Naive thymus-derived CD4-positive, alpha-beta T cell (primary cell): ENCODE measurements around the gene SRRM4. TPM values are rescaled to one million over a fixed set of nuclear protein-coding genes. Genes with fewer than 3 reads are reported as not detected.
"Not testable (repeated sequence)": the region's sequence is repeated elsewhere in the genome, so short reads cannot be mapped to it uniquely, and the experiment has no call there.

ENCODE experiments used
- ATAC-seq: fragments of 150-1000 bp; cut with Tn5 transposase; 2 replicates; pipeline ENCODE4 v1.10.0; 2021; ENCODE audit warnings: mild to moderate bottlenecking, moderate library complexity
- CTCF ChIA-PET: fragments of 350-600 bp; sonication (Branson Sonifier 250); formaldehyde crosslinking; loops from one replicate; lab custom pipeline; 2021; ENCODE audit warnings: antibody characterized with exemption; lab: Charles Lee
- POLR2A ChIA-PET: fragments of 350-600 bp; sonication (Branson Sonifier 250); formaldehyde crosslinking; loops from one replicate; lab custom pipeline; 2021; ENCODE audit warnings: antibody characterized with exemption, inconsistent platforms; lab: Charles Lee
- DNase-seq, 9 donors: peaks; one replicate each; pipeline versions ENCODE4 v3.0.0 to v3.0.0-alpha.2; 2020 to 2022; ENCODE audit warnings: mixed read lengths in 1 of 9
- H3K27ac ChIP-seq: one replicate; pipeline ENCODE4 v1.7.0; 2013; ENCODE audit warnings: mild to moderate bottlenecking, low read depth, low read length, moderate library complexity
- H3K27me3 ChIP-seq, 2 donors: one replicate each; pipeline ENCODE4 v1.7.0; 2013; ENCODE audit warnings: low read length in 2 of 2, mild to moderate bottlenecking in 2 of 2, moderate library complexity in 2 of 2; ENCODE audit not compliant: control insufficient read depth in 2 of 2, insufficient read depth in 2 of 2
- H3K36me3 ChIP-seq, 3 experiments: 1 replicate in 2 of 3; 2 replicates in 1 of 3; pipeline ENCODE4 v1.7.0; 2013; ENCODE audit warnings: low read length in 3 of 3, mild to moderate bottlenecking in 3 of 3, moderate library complexity in 1 of 3; ENCODE audit not compliant: insufficient read depth in 3 of 3, control insufficient read depth in 2 of 3
- H3K4me1 ChIP-seq, 2 donors: one replicate each; pipeline ENCODE4 v1.7.0; 2013; ENCODE audit warnings: low read length in 2 of 2, mild to moderate bottlenecking in 2 of 2, moderate library complexity in 1 of 2; ENCODE audit not compliant: control insufficient read depth in 2 of 2, insufficient read depth in 2 of 2
- H3K4me3 ChIP-seq: 2 replicates; pipeline ENCODE4 v1.7.0; 2013; ENCODE audit warnings: mild to moderate bottlenecking, low read length
- H3K9me3 ChIP-seq, 3 experiments: 1 replicate in 2 of 3; 2 replicates in 1 of 3; pipeline ENCODE4 v1.7.0; 2013; ENCODE audit warnings: low read length in 3 of 3; ENCODE audit not compliant: control insufficient read depth in 2 of 3
- H3K27ac Mint-ChIP-seq, 9 donors: one replicate each; pipeline ENCODE4 v1.8.0; 2020 to 2022; ENCODE audit warnings: mixed read lengths in 9 of 9, mild to moderate bottlenecking in 8 of 9, moderate library complexity in 5 of 9, inconsistent platforms in 2 of 9
- H3K27me3 Mint-ChIP-seq, 5 donors: one replicate each; pipeline ENCODE4 v1.8.0; 2021 to 2022; ENCODE audit warnings: mixed read lengths in 5 of 5, mild to moderate bottlenecking in 1 of 5
- H3K36me3 Mint-ChIP-seq, 5 donors: one replicate each; pipeline ENCODE4 v1.8.0; 2020 to 2022; ENCODE audit warnings: mixed read lengths in 5 of 5, mild to moderate bottlenecking in 3 of 5, inconsistent platforms in 1 of 5
- H3K4me1 Mint-ChIP-seq, 7 donors: one replicate each; pipeline ENCODE4 v1.8.0; 2020 to 2022; ENCODE audit warnings: mixed read lengths in 7 of 7, mild to moderate bottlenecking in 3 of 7, inconsistent platforms in 1 of 7
- H3K4me3 Mint-ChIP-seq, 10 donors: one replicate each; pipeline ENCODE4 v1.8.0; 2020 to 2022; ENCODE audit warnings: mild to moderate bottlenecking in 10 of 10, mixed read lengths in 10 of 10, moderate library complexity in 6 of 10, inconsistent platforms in 2 of 10
- H3K9me3 Mint-ChIP-seq, 11 donors: one replicate each; pipeline ENCODE4 v1.8.0; 2020 to 2022; ENCODE audit warnings: mixed read lengths in 11 of 11, mild to moderate bottlenecking in 4 of 11, inconsistent platforms in 1 of 11, moderate library complexity in 1 of 11
- intact Hi-C, 2 donors: fragments of 100-400 bp; cut with micrococcal nuclease; formaldehyde crosslinking; loops; one replicate each; pipeline ENCODE4 v1.15.1; 2023
- polyA plus RNA-seq, 2 donors: library from polyadenylated mRNA; unstranded; fragments of 300-500 nt; fragmentation: Illumina TruSeq; gene quantifications; one replicate each; pipeline ENCODE4 v1.2.3, GENCODE V29; 2021
- total RNA-seq, 6 experiments: library from RNA in 5 of 6; stranded (reverse) in 5 of 6; gene quantifications; 1 replicate in 5 of 6; 2 replicates in 1 of 6; pipeline ENCODE4 v1.2.3 and lab custom pipeline; 2021 to 2026

The SRRM4 gene
- total and polyA plus RNA-seq, 7 experiments from 2014 or later: not detected

- no peaks in the 10 kb centered on the region for H3K36me3 ChIP-seq
- intact Hi-C loops: no loop called here
- no peaks in the 10 kb centered on the region for H3K4me1 ChIP-seq
- CTCF ChIA-PET: no interaction called here
- Mint-ChIP-seq H3K4me3 (no peak overlapping the region), H3K36me3 (peaks cover 0 to 7% (median 0%) of the 10 kb centered on the region in 5 donors), H3K27me3 (peaks cover 0 to 53% (median 34%) of the 10 kb centered on the region in 5 donors), H3K27ac (no peak overlapping the region), H3K9me3 (peaks cover 0 to 38% (median 18%) of the 10 kb centered on the region in 11 donors), H3K4me1 (no peaks in the 10 kb centered on the region)
- H3K27me3 ChIP-seq: peaks cover 0 to 3% of the 10 kb centered on the region in 2 donors
- H3K4me3 ChIP-seq: no peak overlapping the region
- H3K27ac ChIP-seq: no peak overlapping the region
- ATAC-seq (no peak), DNase-seq (no peak)
- POLR2A ChIA-PET: no interaction called here
- no peaks in the 10 kb centered on the region for H3K9me3 ChIP-seq
Observed at GRCh38 chr12:119016715-119017114, 35.4 kb downstream of the SRRM4 start.

- CTCF ChIA-PET: no interaction called here
- no peaks in the 10 kb centered on the region for H3K4me1 Mint-ChIP-seq
- H3K27ac Mint-ChIP-seq: no peak overlapping the region
- no peak for ATAC-seq
- Histone ChIP-seq H3K4me3 (no peak overlapping the region), H3K9me3 (no peaks in the 10 kb centered on the region), H3K27ac (no peak overlapping the region), H3K4me1 (no peaks in the 10 kb centered on the region), H3K36me3 (no peaks in the 10 kb centered on the region), H3K27me3 (peaks cover 0 to 3% of the 10 kb centered on the region in 2 donors)
- intact Hi-C loops: no loop called here
- H3K27me3 Mint-ChIP-seq: peaks cover 0 to 47% (median 34%) of the 10 kb centered on the region in 5 donors
- H3K36me3 Mint-ChIP-seq: no peaks in the 10 kb centered on the region
- peaks cover 0 to 29% (median 11%) of the 10 kb centered on the region in 11 donors for H3K9me3 Mint-ChIP-seq
- no peak overlapping the region for H3K4me3 Mint-ChIP-seq
- DNase-seq: no peak
- POLR2A ChIA-PET: no interaction called here
Observed at GRCh38 chr12:119019166-119019565, 37.8 kb downstream of the SRRM4 start.

GRCh38 chr12:119020406-119021360 lies 39.3 kb downstream of the SRRM4 start:
- peaks cover 0 to 33% (median 10%) of the 10 kb centered on the region in 11 donors for H3K9me3 Mint-ChIP-seq
- intact Hi-C loops: no loop called here
- H3K27ac Mint-ChIP-seq: no peak overlapping the region
- Histone ChIP-seq H3K9me3 (no peaks in the 10 kb centered on the region), H3K36me3 (no peaks in the 10 kb centered on the region), H3K27ac (no peak overlapping the region), H3K4me3 (no peak overlapping the region), H3K27me3 (peaks cover 0 to 3% of the 10 kb centered on the region in 2 donors), H3K4me1 (no peaks in the 10 kb centered on the region)
- no peaks in the 10 kb centered on the region for H3K36me3 Mint-ChIP-seq
- H3K27me3 Mint-ChIP-seq: peaks cover 0 to 38% (median 32%) of the 10 kb centered on the region in 5 donors
- H3K4me3 Mint-ChIP-seq: no peak overlapping the region
- ChIA-PET POLR2A (no interaction called here), CTCF (no interaction called here)
- ATAC-seq: no peak
- H3K4me1 Mint-ChIP-seq: no peaks in the 10 kb centered on the region
- DNase-seq: no peak

GRCh38 chr12:119024356-119024755 lies 43.0 kb downstream of the SRRM4 start:
- H3K27me3 Mint-ChIP-seq: peaks cover 0 to 23% (median 12%) of the 10 kb centered on the region in 5 donors
- ATAC-seq (no peak), DNase-seq (no peak)
- H3K4me3 Mint-ChIP-seq: no peak overlapping the region
- no peaks in the 10 kb centered on the region for H3K36me3 ChIP-seq
- no peaks in the 10 kb centered on the region for H3K27me3 ChIP-seq
- H3K9me3 Mint-ChIP-seq: peaks cover 0 to 23% (median 9%) of the 10 kb centered on the region in 11 donors
- no peaks in the 10 kb centered on the region for H3K9me3 ChIP-seq
- ChIA-PET POLR2A (no interaction called here), CTCF (no interaction called here)
- H3K27ac ChIP-seq: no peak overlapping the region
- H3K27ac Mint-ChIP-seq: no peak overlapping the region
- no peaks in the 10 kb centered on the region for H3K4me1 Mint-ChIP-seq
- H3K4me1 ChIP-seq: no peaks in the 10 kb centered on the region
- H3K4me3 ChIP-seq: no peak overlapping the region
- no peaks in the 10 kb centered on the region for H3K36me3 Mint-ChIP-seq
- intact Hi-C loops: no loop called here

GRCh38 chr12:119025786-119026185 lies 44.4 kb downstream of the SRRM4 start:
- Histone ChIP-seq H3K27ac (no peak overlapping the region), H3K9me3 (no peaks in the 10 kb centered on the region), H3K4me3 (no peak overlapping the region), H3K4me1 (no peaks in the 10 kb centered on the region), H3K36me3 (no peaks in the 10 kb centered on the region), H3K27me3 (no peaks in the 10 kb centered on the region)
- POLR2A ChIA-PET: no interaction called here
- H3K4me3 Mint-ChIP-seq: no peak overlapping the region
- no peak for ATAC-seq
- no peak for DNase-seq
- intact Hi-C loops: no loop called here
- peaks cover 0 to 13% (median 8%) of the 10 kb centered on the region in 11 donors for H3K9me3 Mint-ChIP-seq
- H3K27me3 Mint-ChIP-seq: peaks cover 0 to 12% (median 9%) of the 10 kb centered on the region in 5 donors
- CTCF ChIA-PET: no interaction called here
- H3K4me1 Mint-ChIP-seq: no peaks in the 10 kb centered on the region
- no peak overlapping the region for H3K27ac Mint-ChIP-seq
- H3K36me3 Mint-ChIP-seq: no peaks in the 10 kb centered on the region

GRCh38 chr12:119033332-119033731 lies 52.0 kb downstream of the SRRM4 start:
- H3K36me3 ChIP-seq, H3K27ac Mint-ChIP-seq, H3K36me3 Mint-ChIP-seq, H3K4me3 ChIP-seq, H3K27me3 Mint-ChIP-seq, ATAC-seq, H3K9me3 ChIP-seq, H3K27me3 ChIP-seq, intact Hi-C loops, H3K4me3 Mint-ChIP-seq, H3K4me1 ChIP-seq, POLR2A ChIA-PET, CTCF ChIA-PET, DNase-seq, H3K27ac ChIP-seq, H3K4me1 Mint-ChIP-seq: not testable (repeated sequence)
- peaks cover 0 to 14% (median 3%) of the 10 kb centered on the region in 11 donors for H3K9me3 Mint-ChIP-seq
